ENCODE measurements around the gene ZNF746.
"Not testable (repeated sequence)": the region's sequence is repeated elsewhere in the genome, so short reads cannot be mapped to it uniquely, and the experiment has no call there.

ZNF746 gene

DNA sequence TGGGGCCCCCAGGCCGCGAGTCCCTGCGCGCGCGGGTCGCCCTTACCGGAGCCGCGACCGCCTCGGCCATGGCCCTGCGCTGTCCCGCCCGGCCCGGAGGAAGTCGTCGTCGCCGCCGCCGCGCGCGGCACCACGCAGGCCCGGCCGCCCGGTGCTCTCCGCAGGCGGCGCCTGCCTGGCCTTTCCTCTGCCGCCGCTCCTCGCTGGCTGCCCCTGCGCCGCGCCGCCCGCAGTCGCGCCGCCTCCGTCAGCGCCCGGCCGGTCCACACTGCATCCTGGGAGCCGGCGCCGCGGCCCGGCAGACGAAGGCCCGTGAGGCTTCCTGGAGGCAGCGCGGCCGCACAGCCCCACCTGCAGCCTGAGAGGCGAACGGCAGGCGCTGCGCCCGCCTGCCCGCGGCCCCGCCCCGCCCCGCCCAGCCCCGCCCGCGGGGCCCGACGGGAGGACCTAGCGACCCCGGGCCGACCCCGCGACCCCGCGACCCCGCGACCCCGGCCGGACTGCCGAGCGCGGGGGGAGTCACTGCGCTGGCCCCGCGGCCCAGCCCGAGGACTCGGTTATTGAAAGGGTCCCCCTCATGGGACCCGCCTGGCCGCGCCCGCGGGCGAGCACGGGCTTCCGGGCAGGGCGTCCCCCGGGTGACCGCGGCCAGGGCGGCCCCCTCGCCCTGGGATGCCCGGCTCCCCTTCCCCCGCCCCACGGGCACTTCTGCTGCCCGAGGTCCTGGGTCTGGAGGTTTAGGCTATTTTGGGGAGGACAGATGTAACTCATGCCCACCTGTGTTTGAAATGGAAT lies at the start of gene ZNF746:
Gene ZNF746 (minus strand): TSS at position 343 of the 795 bp plus-strand sequence. CDS start 273 bp downstream, at position 70.
- peak; percentile 73 for DNase-seq

DNA sequence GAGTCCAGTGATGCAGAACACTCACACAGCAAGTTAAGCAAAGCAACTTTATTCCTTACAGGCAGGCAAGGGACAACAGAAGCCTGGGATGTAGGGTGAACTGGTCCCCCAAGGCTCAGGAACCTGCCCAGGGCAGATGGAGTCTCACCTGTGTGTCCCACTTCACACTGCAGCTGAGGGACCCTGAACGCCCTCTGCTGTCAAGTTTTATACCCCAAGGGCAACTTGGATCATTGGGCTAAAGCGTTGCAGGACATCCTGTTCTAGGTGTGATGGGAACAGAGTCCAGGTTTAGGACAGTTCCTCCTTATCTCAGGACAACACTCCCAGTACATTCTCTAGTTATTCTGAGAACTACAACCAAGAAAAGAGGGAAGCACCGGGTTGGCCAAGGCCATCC lies 49.5 kb upstream of the ZNF746 start:
- DNase-seq = no peak

DNA sequence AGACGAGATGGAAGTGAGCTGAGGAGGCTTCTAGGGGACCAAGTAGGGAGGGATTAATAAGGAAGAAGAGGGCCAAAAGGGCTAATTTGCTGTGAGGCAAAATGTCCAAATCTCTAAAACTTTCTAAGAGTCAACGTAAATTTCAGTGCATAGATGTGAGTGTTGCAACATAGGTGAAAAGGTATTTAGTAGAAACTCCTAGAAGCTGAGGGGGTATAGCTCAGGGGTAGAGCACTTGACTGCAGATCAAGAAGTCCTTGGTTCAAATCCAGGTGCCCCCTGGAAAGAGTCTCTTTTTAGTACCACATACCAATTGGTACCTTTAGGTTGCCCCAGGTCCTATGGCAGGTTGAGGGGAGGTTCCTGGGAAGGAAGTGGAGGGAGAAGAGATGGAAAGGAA lies 48.7 kb upstream of the ZNF746 start:
- DNase-seq = no peak

DNA sequence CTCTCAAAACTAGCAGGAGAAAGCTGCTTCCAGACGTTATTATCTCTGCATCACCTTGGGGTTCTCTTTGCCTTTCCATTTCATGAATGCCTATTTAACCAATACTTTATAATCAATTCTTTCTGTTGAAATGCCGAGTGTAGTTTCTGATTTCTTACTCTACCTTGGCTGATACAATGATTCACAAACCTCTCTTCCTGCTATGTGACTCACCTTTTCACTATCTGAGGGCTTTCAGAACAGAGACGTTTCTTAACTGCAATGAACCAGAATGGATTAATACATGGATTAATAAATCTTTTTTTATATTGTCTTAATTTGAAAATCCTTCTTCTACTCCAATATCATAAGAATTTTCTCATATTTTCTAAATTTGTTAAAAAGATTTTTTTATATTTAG lies 46.4 kb upstream of the ZNF746 start:
- no peak for DNase-seq

DNA sequence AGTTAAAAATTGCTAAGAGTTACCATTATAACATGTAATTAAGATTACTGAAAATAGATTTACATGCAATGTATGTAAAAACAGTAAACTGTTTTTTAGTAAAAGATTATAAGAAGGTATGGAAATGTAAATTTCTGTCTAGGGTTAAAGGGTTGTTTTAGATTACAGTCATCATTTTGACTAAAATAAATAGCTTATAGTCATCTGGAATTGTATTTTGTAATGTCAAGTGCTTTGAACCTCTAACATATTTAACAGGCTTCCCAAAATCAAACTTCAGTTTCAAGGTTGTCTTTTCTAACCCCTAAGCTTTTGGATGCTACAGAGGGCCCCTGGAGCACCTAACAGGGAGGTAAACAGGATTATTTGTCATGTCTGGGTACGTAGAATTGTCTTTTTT lies 35.0 kb upstream of the ZNF746 start:
- DNase-seq = no peak

DNA sequence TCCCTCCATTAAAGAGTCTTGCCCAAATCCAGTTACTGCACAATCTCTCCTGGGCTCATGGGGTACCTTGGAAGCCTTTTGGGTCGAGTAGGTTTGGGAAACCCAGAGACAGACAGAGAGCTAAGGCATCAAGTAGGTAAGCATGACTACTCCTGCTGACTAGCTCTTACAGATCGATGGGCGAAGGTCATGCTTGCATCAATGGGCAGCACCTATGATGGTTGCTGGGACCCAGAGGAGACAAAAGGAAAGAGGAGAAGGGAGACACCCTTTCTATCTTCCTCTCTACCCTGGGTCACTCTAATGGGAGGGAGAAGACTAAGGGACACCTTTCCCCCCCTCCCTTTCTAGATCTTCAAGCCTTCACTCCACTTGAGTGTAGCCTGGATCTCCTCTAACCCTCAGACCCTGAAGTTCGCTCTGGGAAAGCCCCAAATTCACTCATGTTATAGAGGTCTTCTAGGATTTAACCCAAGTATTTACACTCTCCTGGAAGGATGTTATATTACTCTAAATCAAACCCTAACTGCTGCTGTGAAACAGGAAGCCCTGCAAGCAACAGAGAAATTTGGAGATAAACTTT lies 31.6 kb upstream of the ZNF746 start:
- DNase-seq = no peak

DNA sequence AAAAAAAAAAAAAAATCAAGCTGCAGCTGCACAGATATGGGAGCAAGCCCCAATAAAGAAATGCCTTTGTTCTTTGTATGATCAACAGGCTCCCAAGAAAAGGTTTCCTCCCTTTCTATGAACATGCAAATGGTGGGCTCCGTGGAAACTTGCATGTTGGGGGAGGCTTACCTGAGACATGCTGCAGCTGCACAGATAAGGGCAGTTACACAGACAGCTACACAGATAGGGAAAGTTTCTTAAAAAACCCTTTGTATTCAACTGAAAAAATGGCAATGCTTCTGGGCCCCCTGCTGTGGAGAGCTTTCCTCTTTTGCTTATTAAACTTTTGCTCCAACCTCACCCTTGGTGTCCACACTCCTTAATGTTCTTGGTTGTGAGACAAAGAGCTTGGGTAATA lies 29.8 kb upstream of the ZNF746 start:
- DNase-seq = no peak

DNA sequence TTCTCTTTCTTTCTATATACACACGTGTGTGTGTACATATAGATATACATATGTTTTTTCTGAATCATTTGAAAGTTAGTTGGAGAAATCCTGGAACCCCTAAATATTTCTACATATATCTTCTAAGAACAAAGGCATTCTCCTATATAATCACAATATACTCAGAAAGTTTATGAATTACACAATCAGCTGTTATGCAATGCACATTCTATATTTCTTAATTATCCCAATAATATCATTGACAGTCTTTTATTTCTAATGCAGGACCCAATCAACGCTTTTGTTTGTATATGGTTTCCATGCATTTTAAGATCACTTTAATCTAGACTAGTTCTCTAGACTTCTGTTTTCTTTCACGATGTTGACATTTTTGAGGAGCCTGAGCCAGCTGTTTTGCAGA lies 27.7 kb upstream of the ZNF746 start:
- no peak for DNase-seq

DNA sequence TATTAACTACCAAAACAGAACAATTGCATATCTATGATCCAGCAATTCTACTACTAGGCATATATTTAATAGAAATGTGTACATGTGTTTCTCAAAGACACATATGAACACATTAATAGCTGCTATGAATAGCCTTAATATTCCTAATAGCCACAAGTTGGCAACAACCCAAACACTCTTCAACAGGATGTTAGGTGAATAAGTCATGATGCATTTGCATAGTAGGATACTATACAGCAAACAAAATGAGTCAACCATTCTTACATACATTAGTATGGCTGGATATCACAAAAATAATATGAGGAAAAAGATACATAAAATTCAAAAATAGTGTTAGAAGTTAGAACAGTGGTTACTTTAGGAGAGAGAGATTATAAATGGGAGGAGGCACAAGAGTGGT lies 26.8 kb upstream of the ZNF746 start:
- DNase-seq = no peak

DNA sequence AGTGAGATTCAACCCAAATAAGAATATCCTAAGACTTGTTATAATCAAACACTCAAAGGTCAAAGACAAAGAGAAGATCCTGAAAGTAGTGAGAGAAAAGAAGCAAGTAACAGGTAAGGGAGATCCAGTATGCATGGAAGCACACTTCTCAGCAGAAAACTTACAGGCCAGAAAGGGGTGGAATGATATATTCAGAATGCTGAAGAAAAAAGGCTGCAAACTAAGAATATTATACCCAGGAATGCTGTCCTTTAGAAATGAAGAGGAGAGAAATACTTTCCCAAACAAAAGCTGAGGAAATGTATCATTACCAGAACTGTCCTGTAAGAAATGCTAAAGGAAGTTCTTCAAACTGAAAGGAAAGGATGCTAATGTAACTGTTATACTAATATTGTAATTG lies 12.6 kb upstream of the ZNF746 start:
- no peak for DNase-seq

DNA sequence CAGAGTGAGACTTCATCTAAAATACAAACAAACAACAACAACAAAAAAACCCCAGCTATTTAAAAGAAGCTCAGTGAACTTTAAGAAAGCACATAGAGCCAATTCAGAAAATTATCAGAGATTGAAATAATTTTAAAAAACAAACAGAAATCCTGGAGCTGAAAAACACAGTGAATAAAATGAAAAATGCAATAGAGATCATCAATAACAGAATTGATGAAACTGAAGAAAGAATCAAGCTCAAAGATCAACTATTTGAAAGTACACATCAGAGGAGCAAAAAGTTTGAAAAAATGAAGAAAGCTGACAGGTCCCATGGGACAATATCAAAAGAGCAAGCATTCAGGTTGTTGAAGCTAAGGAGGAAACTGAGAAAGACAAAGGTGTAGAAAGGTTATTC lies 12.2 kb upstream of the ZNF746 start:
- no peak for DNase-seq

DNA sequence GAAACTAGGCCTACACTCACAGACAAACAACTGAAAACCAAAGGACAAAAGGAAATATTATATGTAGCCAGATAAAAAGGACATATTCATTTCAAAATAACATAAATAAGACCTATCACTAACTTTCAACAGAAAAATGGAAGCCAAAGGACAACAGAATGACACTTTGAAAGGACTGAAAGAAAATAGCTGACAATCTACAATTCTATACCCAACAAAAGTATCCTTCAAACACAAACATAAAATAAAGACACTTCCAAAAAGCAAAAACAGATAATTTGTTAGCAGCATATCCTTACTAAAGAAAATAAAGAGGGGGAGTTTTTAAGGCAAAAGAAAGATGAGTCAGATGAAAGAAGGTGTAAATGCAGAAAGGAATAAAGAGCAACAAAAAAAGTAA lies 7.9 kb upstream of the ZNF746 start:
- DNase-seq = no peak

DNA sequence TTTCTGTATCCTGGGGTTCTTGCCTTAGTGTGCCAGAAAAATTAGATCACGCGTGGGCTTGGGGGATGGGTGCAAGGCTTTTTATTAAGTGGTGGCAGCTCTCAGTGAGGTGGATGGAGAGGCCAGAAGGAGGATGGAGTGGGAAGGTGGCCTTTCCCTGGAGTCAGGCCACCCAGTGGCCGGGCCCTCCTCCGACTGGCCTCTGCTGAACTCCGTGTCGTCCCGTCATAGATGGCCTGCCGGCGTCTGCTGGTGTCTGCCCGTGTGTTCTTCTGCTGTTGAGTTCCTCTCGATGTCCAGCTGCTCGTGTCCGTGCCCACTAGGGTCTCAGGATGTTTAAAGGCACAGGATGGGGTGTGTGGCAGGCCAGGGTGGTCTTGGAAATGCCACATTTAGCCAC lies 4.0 kb upstream of the ZNF746 start:
- DNase-seq = no peak

DNA sequence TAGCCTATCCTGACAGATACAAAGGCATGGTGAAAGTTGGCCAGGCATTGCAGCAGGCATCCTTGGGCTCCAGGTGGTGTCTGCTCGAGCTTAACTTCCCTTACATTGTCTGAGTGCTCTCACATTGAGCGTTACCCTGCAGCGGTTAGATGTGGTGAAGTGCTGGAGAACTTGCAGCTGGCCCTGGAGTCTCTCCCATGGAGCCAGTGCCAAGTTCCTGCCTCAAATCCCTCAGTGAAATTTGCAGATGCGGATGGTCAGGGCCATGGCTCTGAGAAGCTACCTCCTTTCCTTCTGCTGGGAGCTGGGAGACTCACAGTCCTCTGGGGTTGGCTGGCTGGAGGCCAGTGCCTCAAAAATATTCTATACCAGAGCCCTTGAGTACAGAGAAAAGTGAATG lies 3.3 kb upstream of the ZNF746 start:
- no peak for DNase-seq

DNA sequence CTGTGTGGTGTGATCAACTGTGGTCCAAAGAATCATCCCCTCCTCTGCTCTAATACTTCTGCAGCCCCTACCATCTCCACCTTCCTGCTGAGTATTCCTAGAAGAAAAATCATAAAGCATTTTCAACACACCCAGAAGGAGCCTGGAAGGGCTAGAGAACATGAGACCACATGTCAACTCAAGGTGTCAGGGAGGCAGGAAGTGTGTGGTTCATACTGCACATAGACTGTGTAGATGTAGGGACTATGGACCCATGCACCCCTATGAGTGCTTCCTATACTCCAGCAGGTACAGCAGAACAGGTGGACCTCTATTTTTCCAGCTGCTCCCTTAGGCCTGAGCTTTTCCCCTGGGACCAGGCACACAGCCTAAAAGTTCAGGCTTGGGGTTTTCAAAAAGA lies 2.6 kb upstream of the ZNF746 start:
- no peak for DNase-seq

DNA sequence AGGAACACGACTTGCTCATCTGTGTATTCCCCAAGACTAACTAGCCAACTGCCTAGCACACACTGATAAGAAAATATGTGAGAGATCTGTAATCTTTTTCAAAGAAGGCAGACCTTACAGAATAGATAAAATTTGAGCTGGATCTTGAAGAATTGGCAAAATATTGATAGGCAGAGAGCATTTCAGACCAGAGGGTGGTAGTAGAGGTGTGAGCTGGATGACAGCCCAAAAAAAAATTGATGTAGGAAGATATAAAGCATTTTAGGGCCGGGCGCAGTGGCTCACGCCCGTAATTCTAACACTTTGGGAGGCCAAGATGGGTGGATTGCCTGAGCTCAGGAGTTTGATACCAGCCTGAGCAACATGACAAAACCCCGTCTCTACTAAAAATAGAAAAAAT lies 1.2 kb upstream of the ZNF746 start:
- DNase-seq = no peak

DNA sequence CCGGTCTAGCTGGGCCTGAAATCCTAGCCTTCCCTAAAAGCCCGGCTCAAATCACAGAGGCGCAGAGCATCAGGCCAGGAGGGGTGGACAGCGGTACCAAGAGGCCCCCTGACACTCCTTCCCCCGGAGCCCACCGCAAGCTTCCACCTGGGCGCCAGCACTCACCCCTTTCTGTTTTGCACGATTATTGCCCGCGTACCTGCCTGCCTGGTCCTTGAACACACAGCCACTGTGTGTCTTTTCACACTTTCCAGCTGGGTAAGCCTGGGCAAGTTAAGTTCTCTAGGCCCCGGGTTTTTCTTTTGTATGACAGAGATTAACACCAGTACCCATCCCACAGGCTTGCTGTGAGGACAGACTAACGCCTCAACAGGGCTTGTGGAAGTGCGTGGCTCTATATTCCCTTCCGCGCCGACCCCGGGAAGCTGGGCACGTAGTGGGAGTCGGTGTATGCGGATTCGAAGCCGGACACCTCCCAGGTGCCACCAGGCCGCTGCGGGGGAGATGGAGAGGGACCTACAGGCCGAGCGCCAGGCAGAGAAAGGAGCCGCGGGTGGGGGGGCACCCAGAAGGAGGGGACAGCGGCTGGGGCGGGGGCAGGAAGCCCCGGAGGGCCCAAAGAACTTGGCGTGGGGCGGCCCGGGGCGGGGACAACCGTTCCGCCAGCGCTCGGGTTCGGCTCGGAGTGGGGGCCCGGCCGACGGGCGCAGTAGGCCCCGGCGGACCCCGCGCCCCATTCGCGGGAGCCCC lies 792 bp downstream of the ZNF746 start:
- DNase-seq = peak; percentile 61

DNA sequence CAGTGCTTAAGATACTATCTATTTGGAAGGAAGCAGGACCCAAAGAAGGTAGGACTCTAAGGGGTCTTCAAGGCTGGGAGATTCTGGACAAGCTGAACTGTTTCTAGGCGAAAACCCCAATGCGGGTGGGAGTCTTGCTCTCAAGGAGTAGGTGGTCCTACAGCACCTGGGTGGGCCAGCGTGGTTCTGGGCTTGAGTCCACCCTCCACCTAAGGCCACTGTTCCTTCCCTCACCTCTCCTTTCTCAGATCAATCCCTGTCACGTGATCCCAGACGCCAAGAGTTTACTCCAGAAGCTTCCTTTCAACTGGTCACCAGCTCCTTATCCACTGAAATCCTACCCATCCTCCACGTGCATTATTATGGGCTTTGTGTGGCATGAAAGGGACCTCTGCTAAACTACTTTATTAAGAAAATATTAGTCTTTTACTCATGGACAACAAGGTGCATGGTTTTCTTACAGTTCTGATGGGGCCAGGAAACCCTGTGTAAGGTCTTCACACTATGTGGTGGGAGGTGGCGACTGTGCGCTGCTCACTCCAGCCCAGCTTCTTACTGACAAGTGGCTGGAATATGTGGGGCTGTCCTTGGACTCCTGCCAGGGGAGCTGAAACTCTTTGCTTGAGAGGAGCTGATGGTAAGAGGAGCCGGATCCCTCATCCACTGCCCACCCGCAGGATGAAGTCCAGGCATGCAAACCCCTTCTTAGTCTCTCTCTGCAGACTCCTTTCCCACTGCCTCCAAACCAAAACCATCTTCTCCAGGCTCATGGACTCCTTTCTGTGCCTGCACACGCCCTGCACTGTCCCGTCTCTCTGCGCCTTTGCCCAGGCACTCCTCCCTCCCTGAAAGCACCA lies 1.6 kb downstream of the ZNF746 start:
- no peak for DNase-seq

DNA sequence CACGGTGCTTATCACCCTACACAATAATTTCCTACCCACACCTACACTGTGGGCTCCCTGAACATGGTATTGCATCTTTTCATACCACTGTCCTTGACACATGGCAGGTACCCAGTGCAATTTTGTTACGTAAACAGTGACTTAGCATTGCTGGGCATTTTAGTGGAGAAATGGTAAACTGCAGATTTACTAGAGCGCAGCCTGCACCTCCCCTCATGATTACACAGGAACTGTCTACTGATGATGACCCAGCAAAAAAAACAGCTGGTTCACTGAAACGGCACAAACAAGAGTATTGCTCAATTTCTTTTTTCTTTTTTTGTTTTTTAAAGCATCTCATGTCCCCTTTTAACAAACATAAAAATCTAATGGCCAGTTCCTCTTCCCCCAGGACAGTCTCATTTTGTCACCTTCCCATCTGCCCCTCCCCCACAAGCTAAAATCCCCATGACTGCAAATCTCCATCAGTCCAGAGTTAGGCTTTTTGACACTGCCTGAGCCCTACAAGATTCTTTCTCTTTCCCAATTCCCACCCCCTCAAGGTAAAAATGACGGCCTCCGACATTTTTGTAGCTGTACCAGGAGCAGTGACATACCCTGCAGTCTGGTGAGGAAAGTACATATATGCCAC lies 2.8 kb downstream of the ZNF746 start:
- DNase-seq = no peak

DNA sequence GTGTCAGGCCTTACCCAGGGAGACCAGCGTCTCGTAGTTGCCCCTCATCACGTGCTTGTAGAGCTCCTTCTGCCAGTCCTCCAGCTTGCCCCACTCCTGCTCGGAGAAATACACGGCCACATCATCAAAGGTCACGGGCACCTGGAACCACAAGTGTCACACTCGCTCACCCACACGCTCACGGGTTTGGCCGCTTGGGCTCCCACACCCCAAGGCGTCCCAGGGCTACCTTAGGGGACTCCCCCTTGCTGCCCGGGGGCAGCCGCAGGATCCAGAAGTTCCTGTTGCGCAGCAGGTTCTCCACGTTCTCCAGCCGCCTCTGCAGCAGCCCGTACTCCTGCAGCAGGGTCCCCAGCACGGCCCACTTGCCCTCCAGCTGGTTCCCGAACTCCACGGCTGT lies 3.6 kb downstream of the ZNF746 start:
- not testable (repeated sequence) for DNase-seq

DNA sequence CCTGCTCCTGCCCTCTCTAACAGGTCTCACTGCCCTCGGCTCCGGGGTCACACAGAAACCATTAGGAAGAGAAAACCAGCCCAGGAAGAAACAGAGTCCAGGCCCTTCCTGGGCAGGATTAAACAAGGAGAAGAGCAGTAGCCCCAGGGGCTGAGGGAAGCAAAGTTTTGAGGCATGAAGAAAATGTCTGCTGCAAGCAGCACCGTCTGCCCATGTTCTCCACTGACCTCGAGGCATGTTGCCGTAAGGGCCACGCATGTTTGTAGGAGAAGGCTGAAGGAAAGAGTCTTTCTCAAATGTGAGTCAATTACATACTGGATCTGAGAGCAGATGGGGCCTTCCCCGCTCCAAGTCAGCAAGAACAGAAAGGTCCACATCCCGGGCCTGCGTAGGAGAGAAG lies 4.2 kb downstream of the ZNF746 start:
- DNase-seq = no peak

DNA sequence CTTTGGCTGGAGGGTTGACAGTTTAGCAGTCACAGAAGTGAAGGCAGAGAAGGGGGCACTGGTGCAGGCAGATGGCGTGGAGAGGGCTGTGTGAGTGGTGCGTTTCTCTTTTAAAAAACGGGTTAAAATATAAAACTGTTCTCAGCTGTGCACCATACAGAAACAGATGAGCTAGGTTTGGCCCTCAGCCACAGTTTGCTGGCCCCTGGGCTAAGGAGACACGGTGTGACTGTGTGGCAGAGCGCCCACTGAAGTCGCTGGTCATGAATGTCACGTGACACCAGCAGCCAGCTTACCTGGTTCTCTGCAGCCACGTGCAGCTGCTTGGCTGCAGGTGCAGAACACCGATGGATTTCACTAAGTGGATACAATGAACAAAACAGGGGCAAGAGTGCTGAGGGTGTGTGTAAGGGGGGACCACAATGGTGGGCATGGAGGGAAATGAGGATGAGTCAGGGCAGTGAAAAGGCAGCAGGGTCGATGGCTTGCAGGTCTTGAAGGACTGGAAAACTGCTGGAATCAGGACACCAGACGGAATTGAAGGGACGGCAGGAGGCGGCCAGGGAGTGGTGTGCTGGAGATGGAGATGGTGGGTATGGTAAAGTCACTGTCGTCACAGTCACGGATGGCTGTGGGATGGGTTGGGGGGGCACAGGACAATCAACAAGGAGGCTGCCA lies 7.4 kb downstream of the ZNF746 start:
- DNase-seq = no peak

Measured in activated gamma-delta T cell treated with Interleukin-2 at 50 U/mL for 16 hours (primary cell).